ENCODE measurements around the gene ZBED5. TPM values are rescaled to one million over a fixed set of nuclear protein-coding genes. Genes with fewer than 3 reads are reported as not detected.
A peak's percentile ranks its signal among the peaks of the same experiment; 100 is the strongest.

The ZBED5 gene
- total and polyA plus RNA-seq, 3 donors from 2014 or later = 27.0 to 37.3 (median 30.4) TPM

DNA sequence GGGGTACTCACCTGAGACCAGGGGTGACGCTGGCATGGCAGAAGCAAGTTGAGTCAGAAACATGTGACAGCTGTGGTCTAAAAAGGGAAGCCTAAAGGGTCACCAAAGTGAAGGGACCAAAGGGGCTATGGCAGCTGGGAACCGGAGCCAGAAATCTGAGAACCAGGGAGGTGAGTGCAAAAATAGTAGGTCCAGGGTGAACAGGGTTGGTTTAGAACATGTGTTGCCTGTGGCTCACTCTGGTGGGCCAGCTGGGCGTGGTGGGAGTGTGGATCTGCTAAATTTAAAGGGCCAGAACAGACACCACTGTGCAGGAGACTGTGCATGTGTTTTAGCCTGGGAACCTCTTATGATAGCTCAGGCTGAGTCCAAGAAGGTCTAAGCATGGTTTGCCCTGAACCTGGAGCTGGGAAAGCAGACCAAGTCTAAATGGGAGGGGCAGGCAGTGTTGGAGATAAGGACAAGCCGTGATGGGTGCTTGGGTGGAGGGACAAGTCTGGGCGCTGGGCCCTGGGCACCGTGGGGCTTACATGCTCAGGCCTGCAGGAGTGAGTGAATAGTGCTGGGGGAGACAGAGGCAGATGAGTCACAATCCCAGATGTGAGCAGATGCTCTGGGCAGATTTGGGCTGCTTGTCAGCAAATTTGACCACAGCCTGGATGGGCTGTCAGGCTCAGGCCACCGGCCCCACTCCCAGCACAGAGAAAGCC, 41.4 kb upstream of the ZBED5 start:
- H3K4me1 ChIP-seq = peaks cover 11% of the 10 kb centered on the region
- no peak for DNase-seq
- no peaks in the 10 kb centered on the region for H3K36me3 ChIP-seq (ENCODE audit: low read depth, missing control alignments)
- 78 to 85% methylated on average over 7 of the region's 7 CpGs for WGBS, 2 donors
- H3K27me3 ChIP-seq = no peaks in the 10 kb centered on the region
- no peak for TF ChIP-seq POLR2A (IDR thresholded peaks at IDR 0.05)
- TF ChIP-seq, protein P1, sequence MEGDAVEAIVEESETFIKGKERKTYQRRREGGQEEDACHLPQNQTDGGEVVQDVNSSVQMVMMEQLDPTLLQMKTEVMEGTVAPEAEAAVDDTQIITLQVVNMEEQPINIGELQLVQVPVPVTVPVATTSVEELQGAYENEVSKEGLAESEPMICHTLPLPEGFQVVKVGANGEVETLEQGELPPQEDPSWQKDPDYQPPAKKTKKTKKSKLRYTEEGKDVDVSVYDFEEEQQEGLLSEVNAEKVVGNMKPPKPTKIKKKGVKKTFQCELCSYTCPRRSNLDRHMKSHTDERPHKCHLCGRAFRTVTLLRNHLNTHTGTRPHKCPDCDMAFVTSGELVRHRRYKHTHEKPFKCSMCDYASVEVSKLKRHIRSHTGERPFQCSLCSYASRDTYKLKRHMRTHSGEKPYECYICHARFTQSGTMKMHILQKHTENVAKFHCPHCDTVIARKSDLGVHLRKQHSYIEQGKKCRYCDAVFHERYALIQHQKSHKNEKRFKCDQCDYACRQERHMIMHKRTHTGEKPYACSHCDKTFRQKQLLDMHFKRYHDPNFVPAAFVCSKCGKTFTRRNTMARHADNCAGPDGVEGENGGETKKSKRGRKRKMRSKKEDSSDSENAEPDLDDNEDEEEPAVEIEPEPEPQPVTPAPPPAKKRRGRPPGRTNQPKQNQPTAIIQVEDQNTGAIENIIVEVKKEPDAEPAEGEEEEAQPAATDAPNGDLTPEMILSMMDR (IDR thresholded peaks at IDR 0.05) = no peak
- H3K4me3 ChIP-seq = no peak overlapping the region
- intact Hi-C loops (cut with DNase I; ENCODE audit: low total_unique reads) = no loop called here
- no peaks in the 10 kb centered on the region for H3K9me3 ChIP-seq
- peak overlapping the region in 1 of 2 donors; percentile 68 for H3K27ac ChIP-seq

DNA sequence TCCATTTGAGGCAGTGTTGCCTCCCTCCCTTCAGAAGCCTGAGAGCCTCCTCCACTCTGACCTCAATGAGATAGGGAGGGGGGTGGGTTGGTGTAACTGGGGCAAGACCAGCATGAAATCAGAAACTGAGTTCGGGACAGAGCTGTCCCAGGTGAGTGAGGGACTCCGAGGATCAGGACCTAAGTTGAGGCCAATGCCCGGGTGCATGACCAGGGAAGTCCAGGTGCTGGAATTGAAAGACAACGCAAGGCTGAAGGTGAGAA, 40.8 kb upstream of the ZBED5 start:
- no peak for DNase-seq
- Histone ChIP-seq H3K36me3 (ENCODE audit: low read depth, missing control alignments) (no peaks in the 10 kb centered on the region), H3K27ac (no peak overlapping the region), H3K27me3 (no peaks in the 10 kb centered on the region), H3K4me1 (peaks cover 11% of the 10 kb centered on the region), H3K4me3 (no peak overlapping the region), H3K9me3 (no peaks in the 10 kb centered on the region)
- WGBS, 2 donors = 93 to 96% methylated on average over 4 of the region's 4 CpGs
- intact Hi-C loops (cut with DNase I; ENCODE audit: low total_unique reads) = no loop called here
- TF ChIP-seq, protein P1 (IDR thresholded peaks at IDR 0.05) = no peak
- no peak for TF ChIP-seq POLR2A (IDR thresholded peaks at IDR 0.05)

DNA sequence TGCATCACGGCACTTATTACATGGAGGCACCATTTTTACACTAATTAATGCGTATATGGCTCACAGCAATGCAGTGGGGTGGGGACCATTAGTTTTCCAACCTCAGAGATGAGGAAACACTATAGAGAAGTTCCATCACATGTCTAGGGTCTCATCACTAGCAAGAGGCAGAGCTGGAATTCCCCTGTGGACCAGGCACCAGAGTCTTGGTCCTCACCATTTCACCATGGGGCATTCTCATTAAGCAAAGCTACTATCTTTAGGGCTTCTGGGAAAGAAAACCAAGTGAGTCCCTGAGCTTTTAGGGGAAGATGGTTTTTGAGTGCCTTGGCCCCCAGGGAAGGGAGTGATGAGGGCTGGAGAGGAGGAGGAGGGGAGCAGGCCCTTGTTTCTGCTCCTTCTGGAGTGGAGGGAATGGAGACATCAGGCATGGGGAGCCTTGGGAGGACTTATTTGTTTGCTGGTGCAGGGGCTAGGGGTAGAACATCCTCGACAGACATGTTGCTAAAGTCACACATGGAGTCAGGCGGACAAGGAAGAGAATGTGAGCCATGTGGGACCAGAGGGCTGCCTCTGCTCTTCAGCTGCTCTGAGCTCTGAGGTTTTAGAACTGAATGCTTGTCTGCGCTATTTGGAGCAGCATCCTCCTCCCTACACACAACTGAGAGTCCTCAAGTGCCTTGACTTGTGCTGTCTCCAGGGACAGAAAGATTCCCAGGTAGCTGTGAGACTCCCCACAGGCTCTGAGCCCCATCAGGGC, 40.3 kb upstream of the ZBED5 start:
- Histone ChIP-seq H3K4me1 (peaks cover 11% of the 10 kb centered on the region), H3K4me3 (no peak overlapping the region), H3K27ac (no peak overlapping the region), H3K27me3 (no peaks in the 10 kb centered on the region), H3K9me3 (no peaks in the 10 kb centered on the region), H3K36me3 (ENCODE audit: low read depth, missing control alignments) (no peaks in the 10 kb centered on the region)
- intact Hi-C loops (cut with DNase I; ENCODE audit: low total_unique reads) = no loop called here
- no peak for DNase-seq
- 94 to 96% methylated on average over 5 of the region's 5 CpGs for WGBS, 2 donors
- TF ChIP-seq, protein P1 (IDR thresholded peaks at IDR 0.05) = no peak
- no peak for TF ChIP-seq POLR2A (IDR thresholded peaks at IDR 0.05)

DNA sequence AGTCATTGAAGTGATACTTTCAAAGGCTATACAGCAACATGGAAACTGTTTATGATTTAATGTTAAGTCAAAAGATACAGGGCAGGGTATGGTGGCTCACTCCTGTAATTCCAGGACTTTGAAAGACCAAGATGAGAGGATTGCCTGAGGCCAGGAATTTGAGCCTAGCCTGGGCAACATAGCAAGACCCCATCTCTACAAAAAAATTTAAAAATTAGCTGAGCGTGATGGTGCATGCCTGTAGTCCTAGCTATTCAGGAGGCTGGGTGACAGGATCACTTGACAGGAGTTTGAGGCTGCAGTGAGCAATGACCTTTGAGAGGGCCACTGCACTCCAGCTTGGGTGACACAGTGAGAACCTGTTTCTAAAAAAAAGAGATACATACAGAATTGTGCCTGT, 39.3 kb upstream of the ZBED5 start:
- peaks cover 11% of the 10 kb centered on the region for H3K4me1 ChIP-seq
- H3K36me3 ChIP-seq (ENCODE audit: low read depth, missing control alignments) = no peaks in the 10 kb centered on the region
- H3K4me3 ChIP-seq = no peak overlapping the region
- intact Hi-C loops (cut with DNase I; ENCODE audit: low total_unique reads) = no loop called here
- 95 to 96% methylated on average over 1 of the region's 1 CpG for WGBS, 2 donors
- no peak overlapping the region for H3K27ac ChIP-seq
- TF ChIP-seq, protein P1 (IDR thresholded peaks at IDR 0.05) = no peak
- TF ChIP-seq POLR2A (IDR thresholded peaks at IDR 0.05) = no peak
- DNase-seq = no peak
- H3K9me3 ChIP-seq = no peaks in the 10 kb centered on the region
- H3K27me3 ChIP-seq = no peaks in the 10 kb centered on the region
